Upper lobe of left lung (tissue), 6 donors: ENCODE measurements around the gene FRY. TPM values are rescaled to one million over a fixed set of nuclear protein-coding genes. Genes with fewer than 3 reads are reported as not detected.

Source experiments
- ATAC-seq, 2 donors: fragments of 200-7000 bp; cut with Tn5 transposase; one replicate each; pipeline ENCODE4 v1.9.1; 2022; ENCODE audit warnings: mild to moderate bottlenecking in 2 of 2, moderate library complexity in 2 of 2; ENCODE audit not compliant: low FRiP score in 2 of 2
- DNase-seq, 2 donors: peaks; one replicate each; pipeline ENCODE4 v3.0.0-alpha.2; 2019 to 2020
- H3K27ac ChIP-seq, 4 donors: fragments of 200-600 bp; sonication (generic); one replicate each; pipeline ENCODE4 v1.5.1; 2016 to 2019
- H3K27me3 ChIP-seq, 4 donors: fragments of 200-600 bp; sonication (generic); one replicate each; pipeline ENCODE4 v1.5.1; 2017 to 2019
- H3K36me3 ChIP-seq, 4 donors: fragments of 200-600 bp; sonication (generic); one replicate each; pipeline ENCODE4 v1.5.1; 2016 to 2019
- H3K4me1 ChIP-seq, 4 donors: fragments of 200-600 bp; sonication (generic); one replicate each; pipeline ENCODE4 v1.5.1; 2018 to 2019
- H3K4me3 ChIP-seq, 4 donors: fragments of 200-600 bp; sonication (generic); one replicate each; pipeline ENCODE4 v1.5.1; 2017 to 2019; ENCODE audit warnings: mild to moderate bottlenecking in 2 of 4, moderate library complexity in 1 of 4
- H3K9me3 ChIP-seq, 4 donors: fragments of 200-600 bp; sonication (generic); one replicate each; pipeline ENCODE4 v1.5.1; 2018 to 2019
- CTCF ChIP-seq, 6 experiments: fragments of 450-650 bp in 4 of 6; fragments of 200-600 bp in 2 of 6; sonication (generic) in 2 of 6; IDR thresholded peaks; one replicate each; pipeline ENCODE4 v1.5.1; 2016 to 2019; ENCODE audit warnings: antibody characterized with exemption in 6 of 6
- EP300 ChIP-seq, 4 donors: sonication (generic); formaldehyde crosslinking; IDR thresholded peaks; one replicate each; pipeline ENCODE4 v1.5.1; 2017; ENCODE audit warnings: antibody characterized with exemption in 4 of 4, control low read depth in 2 of 4
- POLR2A ChIP-seq, 4 donors: fragments of 450-650 bp; IDR thresholded peaks; one replicate each; pipeline ENCODE4 v1.5.1; 2016 to 2017; ENCODE audit warnings: antibody characterized with exemption in 4 of 4, mild to moderate bottlenecking in 2 of 4
- POLR2AphosphoS5 ChIP-seq, 2 donors: sonication (generic); formaldehyde crosslinking; IDR thresholded peaks; one replicate each; pipeline ENCODE4 v1.5.1; 2017; ENCODE audit warnings: antibody characterized with exemption in 2 of 2
- WGBS, 2 donors: methylation state at CpG; one replicate each; pipeline ENCODE4 v1.1.5; 2017 to 2018; 5-methylcytosine and 5-hydroxymethylcytosine counted together
- total RNA-seq, 6 donors: library from RNA; depleted of rRNA in 4 of 6; stranded (reverse); fragments of >200 nt in 4 of 6; gene quantifications; one replicate each; pipeline versions ENCODE4 v1.1.0 to v1.2.1, GENCODE V29; 2016 to 2021
- donor health status: DM: no; HTN: no; CAD: no; lungs with moderate emphysema.
- donor health status: DM: no; HTN: yes; CAD: no; lungs with severe emphysema.

The FRY gene
- total RNA-seq, 6 donors from 2014 or later: 58.3 to 88.9 (median 65.8) TPM

GRCh38 chr13:32267836-32268439 lies 236.4 kb downstream of the FRY start:
- no peak for TF ChIP-seq POLR2A (IDR thresholded peaks at IDR 0.05)
- peak; percentile 50 to 74 (median 68) for TF ChIP-seq CTCF (IDR thresholded peaks at IDR 0.05)
- 78 to 83% methylated on average over 7 of the region's 7 CpGs for WGBS, 2 donors
- no peaks in the 10 kb centered on the region for H3K9me3 ChIP-seq
- H3K36me3 ChIP-seq: peaks cover 13 to 66% (median 29%) of the 10 kb centered on the region in 4 donors
- no peaks in the 10 kb centered on the region for H3K27me3 ChIP-seq
- no peak overlapping the region for H3K4me3 ChIP-seq
- ATAC-seq: peak; percentile 31 to 80
- no peak for DNase-seq
- peaks cover 10 to 26% (median 16%) of the 10 kb centered on the region in 4 donors for H3K4me1 ChIP-seq
- no peak overlapping the region for H3K27ac ChIP-seq

- DNase-seq (no peak), ATAC-seq (no peak)
- Histone ChIP-seq H3K36me3 (peaks cover 5 to 57% (median 43%) of the 10 kb centered on the region in 4 donors), H3K27ac (peak overlapping the region in 2 of 4 donors; percentile 44 to 61), H3K27me3 (no peaks in the 10 kb centered on the region), H3K4me3 (no peak overlapping the region), H3K9me3 (no peaks in the 10 kb centered on the region), H3K4me1 (peaks cover 0 to 12% (median 4%) of the 10 kb centered on the region in 4 donors)
- WGBS, 2 donors: 64 to 66% methylated on average over 4 of the region's 4 CpGs
- TF ChIP-seq CTCF (IDR thresholded peaks at IDR 0.05) (no peak), POLR2AphosphoS5 (IDR thresholded peaks at IDR 0.05) (no peak), EP300 (IDR thresholded peaks at IDR 0.05) (no peak), POLR2A (IDR thresholded peaks at IDR 0.05) (no peak)
These were observed 240.6 kb downstream of the FRY start for GRCh38 chr13:32272021-32272683.

GRCh38 chr13:32277839-32278238 lies 246.3 kb downstream of the FRY start:
- TF ChIP-seq POLR2AphosphoS5 (IDR thresholded peaks at IDR 0.05) (no peak), EP300 (IDR thresholded peaks at IDR 0.05) (no peak), CTCF (IDR thresholded peaks at IDR 0.05) (no peak), POLR2A (IDR thresholded peaks at IDR 0.05) (no peak)
- peaks cover 0 to 71% (median 45%) of the 10 kb centered on the region in 4 donors for H3K36me3 ChIP-seq

GRCh38 chr13:32278426-32278825 lies 246.9 kb downstream of the FRY start:
- TF ChIP-seq CTCF (IDR thresholded peaks at IDR 0.05): no peak
- TF ChIP-seq POLR2A (IDR thresholded peaks at IDR 0.05): no peak
- TF ChIP-seq EP300 (IDR thresholded peaks at IDR 0.05): no peak
- TF ChIP-seq POLR2AphosphoS5 (IDR thresholded peaks at IDR 0.05): no peak
- peaks cover 0 to 71% (median 45%) of the 10 kb centered on the region in 4 donors for H3K36me3 ChIP-seq
- no peaks in the 10 kb centered on the region for H3K9me3 ChIP-seq
- no peak overlapping the region for H3K4me3 ChIP-seq
- DNase-seq: no peak
- H3K27ac ChIP-seq: no peak overlapping the region
- 91 to 93% methylated on average over 3 of the region's 3 CpGs for WGBS, 2 donors
- no peak for ATAC-seq
- no peaks in the 10 kb centered on the region for H3K4me1 ChIP-seq
- H3K27me3 ChIP-seq: no peaks in the 10 kb centered on the region

More at GRCh38 chr13:32277839-32278238, 246.3 kb downstream of the FRY start:
- Histone ChIP-seq H3K27me3 (no peaks in the 10 kb centered on the region), H3K4me3 (no peak overlapping the region), H3K4me1 (no peaks in the 10 kb centered on the region), H3K9me3 (no peaks in the 10 kb centered on the region), H3K27ac (no peak overlapping the region)
- no peak for DNase-seq
- ATAC-seq: no peak
- WGBS, 2 donors: 56 to 100% methylated on average over 1 of the region's 1 CpG
